ENCODE data around the gene NLRP9. TPM values are rescaled to one million over a fixed set of nuclear protein-coding genes. Genes with fewer than 3 reads are reported as not detected.

The NLRP9 gene
- total RNA-seq, 1 experiment from 2014 or later: not detected

DNA sequence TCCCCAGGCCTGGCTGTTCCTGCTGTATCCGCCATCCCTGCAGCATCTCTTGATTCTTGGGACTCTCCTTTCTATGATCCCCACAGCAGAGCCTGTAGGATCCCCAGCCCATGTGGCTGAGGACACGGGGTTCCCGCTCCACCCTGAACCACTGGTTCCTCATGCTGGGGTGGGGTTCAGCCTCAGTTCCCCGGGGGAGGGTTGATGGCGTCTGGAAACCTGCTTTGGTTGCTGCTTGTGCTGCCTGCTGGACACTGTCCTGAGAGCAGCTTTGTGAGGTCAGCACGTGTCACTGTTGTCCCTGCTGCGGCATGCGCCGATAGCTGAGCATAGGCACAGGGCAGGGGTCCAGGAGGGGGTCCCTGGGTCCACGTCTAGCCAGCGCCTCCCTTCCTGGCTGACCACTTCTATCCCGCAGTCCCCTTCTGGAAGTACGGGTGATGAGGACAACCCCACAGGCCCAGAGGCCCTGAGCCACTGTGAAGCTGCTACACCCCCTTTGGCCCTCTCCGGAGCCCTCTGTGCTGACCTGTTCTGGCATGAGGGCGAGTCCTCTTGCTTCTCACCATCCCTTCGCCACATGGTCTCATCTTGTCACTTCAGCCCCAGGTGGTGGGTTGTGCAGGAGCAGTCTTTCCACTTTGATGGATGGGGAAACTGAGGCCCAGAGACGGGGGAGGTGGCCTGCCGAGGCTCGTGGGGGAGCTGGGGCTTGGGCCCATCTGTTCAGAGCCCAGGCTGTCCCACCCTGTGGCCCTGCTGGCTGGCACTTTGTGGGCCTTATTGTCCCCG, 57.7 kb downstream of the NLRP9 start:
- Mint-ChIP-seq H3K27me3 (ENCODE audit: low read depth) (no peaks in the 10 kb centered on the region), H3K4me1 (peaks cover 14% of the 10 kb centered on the region), H3K27ac (no peak overlapping the region), H3K9me3 (no peaks in the 10 kb centered on the region), H3K36me3 (peaks cover 26% of the 10 kb centered on the region), H3K4me3 (no peak overlapping the region)
- no peak for ATAC-seq
- TF ChIP-seq ZNF416 (CRISPR knock-in tag; IDR thresholded peaks at IDR 0.05): no peak
- TF ChIP-seq, protein P1, sequence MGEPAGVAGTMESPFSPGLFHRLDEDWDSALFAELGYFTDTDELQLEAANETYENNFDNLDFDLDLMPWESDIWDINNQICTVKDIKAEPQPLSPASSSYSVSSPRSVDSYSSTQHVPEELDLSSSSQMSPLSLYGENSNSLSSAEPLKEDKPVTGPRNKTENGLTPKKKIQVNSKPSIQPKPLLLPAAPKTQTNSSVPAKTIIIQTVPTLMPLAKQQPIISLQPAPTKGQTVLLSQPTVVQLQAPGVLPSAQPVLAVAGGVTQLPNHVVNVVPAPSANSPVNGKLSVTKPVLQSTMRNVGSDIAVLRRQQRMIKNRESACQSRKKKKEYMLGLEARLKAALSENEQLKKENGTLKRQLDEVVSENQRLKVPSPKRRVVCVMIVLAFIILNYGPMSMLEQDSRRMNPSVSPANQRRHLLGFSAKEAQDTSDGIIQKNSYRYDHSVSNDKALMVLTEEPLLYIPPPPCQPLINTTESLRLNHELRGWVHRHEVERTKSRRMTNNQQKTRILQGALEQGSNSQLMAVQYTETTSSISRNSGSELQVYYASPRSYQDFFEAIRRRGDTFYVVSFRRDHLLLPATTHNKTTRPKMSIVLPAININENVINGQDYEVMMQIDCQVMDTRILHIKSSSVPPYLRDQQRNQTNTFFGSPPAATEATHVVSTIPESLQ (CRISPR knock-in tag; IDR thresholded peaks at IDR 0.05): no peak
- POLR2A ChIA-PET: no interaction called here
- CTCF ChIA-PET: no interaction called here
- DNase-seq (ENCODE audit: low spot score): no peak

DNA sequence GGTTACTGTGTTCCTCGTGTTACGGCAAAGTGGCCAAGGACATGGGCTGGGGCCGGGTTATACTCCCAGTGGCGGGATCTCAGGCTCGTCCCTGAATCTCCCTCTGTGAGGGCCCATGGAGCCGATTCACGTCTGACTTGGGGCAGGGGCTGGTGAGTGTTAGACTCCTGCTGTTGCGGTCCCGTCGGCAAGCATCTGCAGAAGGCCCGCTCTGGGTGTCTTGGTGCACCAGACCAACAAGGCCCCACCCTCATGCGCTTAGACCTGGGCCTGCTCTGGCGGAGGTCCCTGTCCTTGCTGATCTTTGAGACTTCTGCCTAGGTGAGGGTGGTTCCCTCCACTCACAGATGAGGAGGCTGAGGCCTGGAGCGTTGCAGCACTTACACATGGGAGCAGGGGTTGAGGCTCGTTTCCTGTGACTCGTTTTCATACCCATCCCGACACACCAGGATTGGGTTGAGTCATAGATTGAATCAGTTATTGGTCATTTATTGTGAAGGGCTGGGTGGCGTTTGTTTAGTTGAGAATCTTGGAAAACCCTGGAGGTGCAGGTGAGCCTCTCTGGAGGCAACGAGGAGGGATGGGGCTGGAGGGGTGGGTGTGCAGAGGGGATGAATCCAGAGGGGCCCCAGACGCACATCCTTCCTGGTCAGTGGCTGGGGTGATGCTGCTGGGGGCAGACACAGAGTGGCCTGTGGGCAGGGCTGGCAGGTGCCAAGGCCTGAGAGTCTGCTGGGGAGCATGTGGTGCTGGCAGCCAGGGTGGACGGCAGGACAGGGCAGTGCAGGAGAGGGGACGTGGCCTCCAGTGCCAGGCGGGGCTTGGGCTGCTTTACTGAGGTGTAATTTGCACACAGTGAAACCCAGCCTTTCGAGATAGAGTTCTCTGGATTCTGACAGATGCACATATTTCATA, 58.6 kb downstream of the NLRP9 start:
- H3K4me1 Mint-ChIP-seq: peaks cover 15% of the 10 kb centered on the region
- no peak for DNase-seq (ENCODE audit: low spot score)
- H3K9me3 Mint-ChIP-seq: no peaks in the 10 kb centered on the region
- ChIA-PET POLR2A (no interaction called here), CTCF (no interaction called here)
- H3K27ac Mint-ChIP-seq: no peak overlapping the region
- peaks cover 25% of the 10 kb centered on the region for H3K36me3 Mint-ChIP-seq
- ATAC-seq: no peak
- no peaks in the 10 kb centered on the region for H3K27me3 Mint-ChIP-seq (ENCODE audit: low read depth)
- TF ChIP-seq, protein P2, sequence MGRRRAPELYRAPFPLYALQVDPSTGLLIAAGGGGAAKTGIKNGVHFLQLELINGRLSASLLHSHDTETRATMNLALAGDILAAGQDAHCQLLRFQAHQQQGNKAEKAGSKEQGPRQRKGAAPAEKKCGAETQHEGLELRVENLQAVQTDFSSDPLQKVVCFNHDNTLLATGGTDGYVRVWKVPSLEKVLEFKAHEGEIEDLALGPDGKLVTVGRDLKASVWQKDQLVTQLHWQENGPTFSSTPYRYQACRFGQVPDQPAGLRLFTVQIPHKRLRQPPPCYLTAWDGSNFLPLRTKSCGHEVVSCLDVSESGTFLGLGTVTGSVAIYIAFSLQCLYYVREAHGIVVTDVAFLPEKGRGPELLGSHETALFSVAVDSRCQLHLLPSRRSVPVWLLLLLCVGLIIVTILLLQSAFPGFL (CRISPR knock-in tag; IDR thresholded peaks at IDR 0.05; ENCODE audit: borderline replicate concordance): no peak
- no peak for TF ChIP-seq IRF2 (CRISPR knock-in tag; IDR thresholded peaks at IDR 0.05; ENCODE audit: borderline replicate concordance, low read depth)
- no peak overlapping the region for H3K4me3 Mint-ChIP-seq

DNA sequence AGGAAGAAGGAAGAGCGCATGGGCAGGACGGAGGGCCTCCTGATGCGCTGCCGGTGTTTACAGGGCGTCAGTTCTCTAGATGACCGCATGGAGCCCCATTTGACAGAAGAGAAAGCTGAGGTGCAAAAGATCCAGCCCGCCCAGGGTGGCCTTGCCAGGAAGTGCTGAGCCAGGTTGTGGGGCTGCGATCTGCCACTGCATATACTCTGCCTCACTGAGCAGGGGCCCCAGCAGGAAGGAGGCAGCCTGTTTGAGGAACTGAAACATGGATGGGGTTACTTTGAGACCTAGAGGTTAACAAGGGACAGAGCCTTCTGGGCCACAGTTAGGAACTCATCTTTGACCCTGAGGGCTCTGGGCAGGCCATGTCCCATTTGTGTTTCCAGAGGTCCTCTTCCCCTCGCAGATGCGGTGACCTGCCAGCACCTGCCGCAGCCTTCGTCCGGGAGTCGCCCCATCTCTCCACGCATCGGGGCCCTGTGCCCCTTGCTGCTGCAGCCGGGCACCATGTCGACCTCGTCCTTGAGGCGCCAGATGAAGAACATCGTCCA, 60.0 kb downstream of the NLRP9 start:
- H3K27me3 Mint-ChIP-seq (ENCODE audit: low read depth): no peaks in the 10 kb centered on the region
- ChIA-PET CTCF (no interaction called here), POLR2A (no interaction called here)
- H3K4me1 Mint-ChIP-seq: peaks cover 26% of the 10 kb centered on the region
- peaks cover 32% of the 10 kb centered on the region for H3K36me3 Mint-ChIP-seq
- H3K9me3 Mint-ChIP-seq: no peaks in the 10 kb centered on the region
- H3K4me3 Mint-ChIP-seq: no peak overlapping the region
- ATAC-seq (no peak), DNase-seq (ENCODE audit: low spot score) (no peak)
- H3K27ac Mint-ChIP-seq: peak overlapping the region; percentile 58; the same call in 1 of the 2 replicates
- no peak for TF ChIP-seq CREM (CRISPR knock-in tag; IDR thresholded peaks at IDR 0.05)
- TF ChIP-seq, protein P1 (CRISPR knock-in tag; IDR thresholded peaks at IDR 0.05): no peak
- TF ChIP-seq, protein P3, sequence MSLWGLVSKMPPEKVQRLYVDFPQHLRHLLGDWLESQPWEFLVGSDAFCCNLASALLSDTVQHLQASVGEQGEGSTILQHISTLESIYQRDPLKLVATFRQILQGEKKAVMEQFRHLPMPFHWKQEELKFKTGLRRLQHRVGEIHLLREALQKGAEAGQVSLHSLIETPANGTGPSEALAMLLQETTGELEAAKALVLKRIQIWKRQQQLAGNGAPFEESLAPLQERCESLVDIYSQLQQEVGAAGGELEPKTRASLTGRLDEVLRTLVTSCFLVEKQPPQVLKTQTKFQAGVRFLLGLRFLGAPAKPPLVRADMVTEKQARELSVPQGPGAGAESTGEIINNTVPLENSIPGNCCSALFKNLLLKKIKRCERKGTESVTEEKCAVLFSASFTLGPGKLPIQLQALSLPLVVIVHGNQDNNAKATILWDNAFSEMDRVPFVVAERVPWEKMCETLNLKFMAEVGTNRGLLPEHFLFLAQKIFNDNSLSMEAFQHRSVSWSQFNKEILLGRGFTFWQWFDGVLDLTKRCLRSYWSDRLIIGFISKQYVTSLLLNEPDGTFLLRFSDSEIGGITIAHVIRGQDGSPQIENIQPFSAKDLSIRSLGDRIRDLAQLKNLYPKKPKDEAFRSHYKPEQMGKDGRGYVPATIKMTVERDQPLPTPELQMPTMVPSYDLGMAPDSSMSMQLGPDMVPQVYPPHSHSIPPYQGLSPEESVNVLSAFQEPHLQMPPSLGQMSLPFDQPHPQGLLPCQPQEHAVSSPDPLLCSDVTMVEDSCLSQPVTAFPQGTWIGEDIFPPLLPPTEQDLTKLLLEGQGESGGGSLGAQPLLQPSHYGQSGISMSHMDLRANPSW (CRISPR knock-in tag; conservative IDR thresholded peaks at IDR 0.05; ENCODE audit: low read depth): no peak
- no peak for TF ChIP-seq FOXJ3 (CRISPR knock-in tag; IDR thresholded peaks at IDR 0.05; ENCODE audit: borderline replicate concordance)
- TF ChIP-seq, protein P4, sequence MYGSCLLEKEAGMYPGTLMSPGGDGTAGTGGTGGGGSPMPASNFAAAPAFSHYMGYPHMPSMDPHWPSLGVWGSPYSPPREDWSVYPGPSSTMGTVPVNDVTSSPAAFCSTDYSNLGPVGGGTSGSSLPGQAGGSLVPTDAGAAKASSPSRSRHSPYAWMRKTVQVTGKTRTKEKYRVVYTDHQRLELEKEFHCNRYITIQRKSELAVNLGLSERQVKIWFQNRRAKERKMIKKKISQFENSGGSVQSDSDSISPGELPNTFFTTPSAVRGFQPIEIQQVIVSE (CRISPR knock-in tag; IDR thresholded peaks at IDR 0.05; ENCODE audit: borderline replicate concordance): no peak
- no peak for TF ChIP-seq NFATC4 (CRISPR knock-in tag; IDR thresholded peaks at IDR 0.05)
- no peak for TF ChIP-seq MXD4 (CRISPR knock-in tag; IDR thresholded peaks at IDR 0.05; ENCODE audit: borderline replicate concordance)
- no peak for TF ChIP-seq TEAD4 (CRISPR knock-in tag; IDR thresholded peaks at IDR 0.05)
- no peak for TF ChIP-seq SMAD4 (CRISPR knock-in tag; IDR thresholded peaks at IDR 0.05)
- no peak for TF ChIP-seq PRRX2 (CRISPR knock-in tag; IDR thresholded peaks at IDR 0.05)
- TF ChIP-seq CREB1 (CRISPR knock-in tag; IDR thresholded peaks at IDR 0.05): no peak
- TF ChIP-seq, protein P5, sequence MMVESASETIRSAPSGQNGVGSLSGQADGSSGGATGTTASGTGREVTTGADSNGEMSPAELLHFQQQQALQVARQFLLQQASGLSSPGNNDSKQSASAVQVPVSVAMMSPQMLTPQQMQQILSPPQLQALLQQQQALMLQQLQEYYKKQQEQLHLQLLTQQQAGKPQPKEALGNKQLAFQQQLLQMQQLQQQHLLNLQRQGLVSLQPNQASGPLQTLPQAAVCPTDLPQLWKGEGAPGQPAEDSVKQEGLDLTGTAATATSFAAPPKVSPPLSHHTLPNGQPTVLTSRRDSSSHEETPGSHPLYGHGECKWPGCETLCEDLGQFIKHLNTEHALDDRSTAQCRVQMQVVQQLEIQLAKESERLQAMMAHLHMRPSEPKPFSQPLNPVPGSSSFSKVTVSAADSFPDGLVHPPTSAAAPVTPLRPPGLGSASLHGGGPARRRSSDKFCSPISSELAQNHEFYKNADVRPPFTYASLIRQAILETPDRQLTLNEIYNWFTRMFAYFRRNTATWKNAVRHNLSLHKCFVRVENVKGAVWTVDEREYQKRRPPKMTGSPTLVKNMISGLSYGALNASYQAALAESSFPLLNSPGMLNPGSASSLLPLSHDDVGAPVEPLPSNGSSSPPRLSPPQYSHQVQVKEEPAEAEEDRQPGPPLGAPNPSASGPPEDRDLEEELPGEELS (CRISPR knock-in tag; IDR thresholded peaks at IDR 0.05): no peak
- TF ChIP-seq ATF1 (CRISPR knock-in tag; IDR thresholded peaks at IDR 0.05): no peak
- TF ChIP-seq ZNF416 (CRISPR knock-in tag; IDR thresholded peaks at IDR 0.05): no peak
- no peak for TF ChIP-seq NFE2L1 (CRISPR knock-in tag; IDR thresholded peaks at IDR 0.05)
- TF ChIP-seq NR1H2 (CRISPR knock-in tag; IDR thresholded peaks at IDR 0.05): no peak
